K562 (cell line): ENCODE results near the gene TPCN1. TPM values are rescaled to one million over a fixed set of nuclear protein-coding genes. Genes with fewer than 3 reads are reported as not detected.

Source experiments
- CBFA2T2 ChIP-seq: fragments of 450-650 bp; conservative IDR thresholded peaks from 2 replicates; pipeline ENCODE4 v1.6.1; 2017; ENCODE audit warnings: mild to moderate bottlenecking
- CREBBP ChIP-seq: IDR thresholded peaks from one replicate; pipeline ENCODE4 v1.6.1; 2012; ENCODE audit warnings: low read depth, mild to moderate bottlenecking, control low read depth, inconsistent platforms, low read length
- DPF2 ChIP-seq: fragments of 450-650 bp; IDR thresholded peaks from 2 replicates; pipeline ENCODE4 v1.6.1; 2016
- EP300 ChIP-seq: IDR thresholded peaks from 2 replicates; pipeline ENCODE4 v1.6.1; 2012; ENCODE audit warnings: low read length, improper control_type of control experiment
- ESRRA ChIP-seq: fragments of 450-650 bp; IDR thresholded peaks from 2 replicates; pipeline ENCODE4 v1.6.1; 2014; ENCODE audit warnings: low read depth, mild to moderate bottlenecking, moderate library complexity, borderline replicate concordance
- ETV1 ChIP-seq: fragments of 450-650 bp; conservative IDR thresholded peaks from 2 replicates; pipeline ENCODE4 v1.6.1; 2016; ENCODE audit warnings: missing genetic modification characterization, control low read depth, low read depth, missing compliant biosample characterization
- MEIS2 ChIP-seq: fragments of 450-650 bp; IDR thresholded peaks from 2 replicates; pipeline ENCODE4 v1.6.1; 2014; ENCODE audit warnings: mild to moderate bottlenecking; ENCODE audit not compliant: partially characterized antibody
- MGA ChIP-seq: fragments of 450-650 bp; IDR thresholded peaks from 2 replicates; pipeline ENCODE4 v1.6.1; 2016; ENCODE audit warnings: mild to moderate bottlenecking, moderate library complexity
- NFYB ChIP-seq: IDR thresholded peaks from 2 replicates; pipeline ENCODE4 v1.6.1; 2011; ENCODE audit warnings: mild to moderate bottlenecking, moderate library complexity; ENCODE audit not compliant: insufficient read length; ENCODE audit errors: extremely low read depth
- PKNOX1 ChIP-seq: fragments of 450-650 bp; IDR thresholded peaks from 2 replicates; pipeline ENCODE4 v1.6.1; 2016
- RAD51 ChIP-seq: fragments of 450-650 bp; IDR thresholded peaks from 2 replicates; pipeline ENCODE4 v1.7.1; 2016; ENCODE audit warnings: low read depth, mild to moderate bottlenecking, borderline replicate concordance
- RBBP5 ChIP-seq: fragments of 200-600 bp; sonication (generic); IDR thresholded peaks from 2 replicates; pipeline ENCODE4 v1.6.1; 2012; ENCODE audit warnings: borderline replicate concordance, mild to moderate bottlenecking, low read length, control low read depth, inconsistent platforms; ENCODE audit not compliant: insufficient read depth, poor library complexity, severe bottlenecking
- RCOR1 ChIP-seq, 2 experiments: IDR thresholded peaks; 2 replicates each; pipeline ENCODE4 v1.6.1; 2012; ENCODE audit warnings: low read depth in 2 of 2, low read length in 2 of 2, borderline replicate concordance in 1 of 2, improper control_type of control experiment in 1 of 2
- SMARCA5 ChIP-seq: fragments of 450-650 bp; IDR thresholded peaks from 2 replicates; pipeline ENCODE4 v1.6.1; 2016
- TBP ChIP-seq: optimal IDR thresholded peaks from 2 replicates; pipeline ENCODE3; 2011; ENCODE audit warnings: low read depth, low read length, improper control_type of control experiment
- USF2 ChIP-seq: sonication (generic); formaldehyde crosslinking; IDR thresholded peaks from 2 replicates; pipeline ENCODE4 v1.5.0; 2020; ENCODE audit warnings: missing genetic modification reagents
- ZNF121 ChIP-seq: sonication (generic); formaldehyde crosslinking; conservative IDR thresholded peaks from 2 replicates; pipeline ENCODE4 v1.8.0; 2022; ENCODE audit warnings: missing genetic modification reagents
- polyA plus RNA-seq, 8 experiments: library from polyadenylated mRNA; depleted of rRNA in 4 of 8; stranded (reverse) in 5 of 8; unstranded in 3 of 8; fragments of >200 nt; fragmentation: Nextera tagmentation in 2 of 8; fragmentation: Illumina TruSeq in 1 of 8; extraction: Ambion mirVana in 2 of 8; extraction: Trizol in 1 of 8; gene quantifications; 2 replicates each; pipeline versions ENCODE4 v1.2.1 to v1.2.3, GENCODE V29; 2011 to 2014; ENCODE audit warnings: inconsistent platforms in 1 of 8, missing spikeins in 1 of 8
- total RNA-seq, 7 experiments: library from RNA; depleted of rRNA in 6 of 7; stranded (reverse); fragments of >200 nt in 6 of 7; fragmentation: Illumina TruSeq in 2 of 7; extraction: Trizol in 2 of 7; gene quantifications; 2 replicates each; pipeline versions ENCODE4 v1.2.1 to v1.2.3, GENCODE V29; 2011 to 2021; ENCODE audit warnings: low replicate concordance in 1 of 7

Gene TPCN1
- total and polyA plus RNA-seq, 9 of the 15 experiments (the other 6 are each of a cell fraction or from before 2014, with no cell fraction given) = 0.80 to 23.8 (median 7.4) TPM

- peak; percentile 30; the same call in 1 of the 2 replicates for TF ChIP-seq MGA
- no peak for TF ChIP-seq SMARCA5
- peak; percentile 2; the same call in 1 of the 2 replicates for TF ChIP-seq EP300
- TF ChIP-seq RCOR1 (IDR thresholded peaks at IDR 0.05; ENCODE audit: borderline replicate concordance in 1 of 2, low read depth in 2 of 2, low read length in 2 of 2) = peak in 1 of 2 experiments; percentile 72; a peak in 1 of 4 replicates
- peak; percentile 91 for TF ChIP-seq RAD51
- TF ChIP-seq ZNF121 (CRISPR knock-in tag) = peak; percentile 35
- peak; percentile 53 for TF ChIP-seq CBFA2T2
- peak; percentile 93 for TF ChIP-seq USF2 (CRISPR knock-in tag)
- no peak for TF ChIP-seq ESRRA
- TF ChIP-seq RBBP5 = no peak
- TF ChIP-seq PKNOX1 = peak; percentile 85
- TF ChIP-seq MEIS2 = peak; percentile 46
- peak; percentile 87 for TF ChIP-seq NFYB
- TF ChIP-seq TBP = peak; percentile 26
- 0 out of 2 replicates have a peak, but pooled peaks have one; percentile 37 for TF ChIP-seq ETV1 (tag)
- no peak for TF ChIP-seq CREBBP
- 0 out of 2 replicates have a peak, but pooled peaks have one; percentile 17 for TF ChIP-seq DPF2
These were observed 30.5 kb upstream of the TPCN1 start (continued) for GRCh38 chr12:113190761-113191160.
